ENCODE results near the gene S100A1. TPM values are rescaled to one million over a fixed set of nuclear protein-coding genes. Genes with fewer than 3 reads are reported as not detected.
"Not testable (repeated sequence)": the region's sequence is repeated elsewhere in the genome, so short reads cannot be mapped to it uniquely, and the experiment has no call there.

Gene S100A1
- total RNA-seq, 1 donor from 2014 or later = 1.7 TPM

- ATAC-seq (no peak), DNase-seq (ENCODE audit: low spot score) (no peak)
Observed at GRCh38 chr1:153651771-153652170, 23.5 kb downstream of the S100A1 start.

- ATAC-seq (no peak), DNase-seq (ENCODE audit: low spot score) (no peak)
Observed at GRCh38 chr1:153652805-153653500, 24.7 kb downstream of the S100A1 start.

GRCh38 chr1:153655333-153655732, 27.1 kb downstream of the S100A1 start:
- DNase-seq (ENCODE audit: low spot score) = no peak
- no peak for ATAC-seq

GRCh38 chr1:153658400-153659174, 30.4 kb downstream of the S100A1 start, which contains the start of gene SNAPIN:
SNAPIN (plus strand) TSS chr1:153658703; CDS start chr1:153658744, 41 bp downstream.
- DNase-seq (ENCODE audit: low spot score) = peak; percentile 93
- peak; percentile 97 for ATAC-seq

- ATAC-seq = no peak
Observed at GRCh38 chr1:153659175-153659534, 30.9 kb downstream of the S100A1 start.

DNA sequence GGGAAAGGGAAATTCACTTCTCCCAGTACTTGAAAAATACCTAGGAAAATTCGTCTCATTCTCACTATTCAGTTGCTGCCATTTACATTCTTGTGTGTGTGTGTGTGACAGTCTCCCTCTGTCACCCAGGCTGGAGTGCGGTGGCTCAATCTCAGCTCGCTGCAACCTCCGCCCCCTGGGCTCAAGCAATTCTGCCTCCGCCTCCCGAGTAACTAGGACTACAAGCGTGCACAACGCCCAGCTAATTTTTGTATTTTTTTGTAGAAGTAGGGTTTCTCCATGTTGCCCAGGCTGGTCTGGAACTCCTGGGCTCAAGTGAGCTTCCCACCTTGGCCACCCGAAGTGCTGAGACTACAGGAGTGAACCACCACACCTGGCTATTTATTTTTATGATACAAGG, 31.4 kb downstream of the S100A1 start:
- ATAC-seq (no peak), DNase-seq (ENCODE audit: low spot score) (no peak)

More at GRCh38 chr1:153659175-153659534, 30.9 kb downstream of the S100A1 start:
- DNase-seq (ENCODE audit: low spot score) = no peak

- DNase-seq (ENCODE audit: low spot score) = no peak
- ATAC-seq = no peak
Observed at GRCh38 chr1:153661111-153661708, 33.0 kb downstream of the S100A1 start.

DNA sequence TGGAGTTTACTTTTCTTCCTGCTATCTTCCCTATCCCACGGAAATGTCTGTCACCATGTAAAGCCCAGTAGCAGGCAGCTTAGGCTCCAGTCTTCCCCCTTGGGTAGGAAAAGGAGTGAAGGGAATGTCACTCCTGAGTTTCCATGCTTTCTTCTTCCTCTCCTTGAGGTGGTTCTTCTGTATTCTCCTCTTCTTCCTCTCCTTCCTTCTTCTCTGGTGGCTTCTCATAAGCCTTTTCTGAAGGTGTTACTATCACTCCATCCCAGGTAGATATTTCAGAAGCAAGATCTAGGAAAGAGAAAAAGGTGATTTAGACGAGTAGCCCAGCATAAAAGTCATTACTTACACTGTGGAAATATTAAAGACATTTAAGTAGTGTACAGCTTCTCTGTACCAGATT, 34.0 kb downstream of the S100A1 start:
- no peak for ATAC-seq
- no peak for DNase-seq (ENCODE audit: low spot score)

DNA sequence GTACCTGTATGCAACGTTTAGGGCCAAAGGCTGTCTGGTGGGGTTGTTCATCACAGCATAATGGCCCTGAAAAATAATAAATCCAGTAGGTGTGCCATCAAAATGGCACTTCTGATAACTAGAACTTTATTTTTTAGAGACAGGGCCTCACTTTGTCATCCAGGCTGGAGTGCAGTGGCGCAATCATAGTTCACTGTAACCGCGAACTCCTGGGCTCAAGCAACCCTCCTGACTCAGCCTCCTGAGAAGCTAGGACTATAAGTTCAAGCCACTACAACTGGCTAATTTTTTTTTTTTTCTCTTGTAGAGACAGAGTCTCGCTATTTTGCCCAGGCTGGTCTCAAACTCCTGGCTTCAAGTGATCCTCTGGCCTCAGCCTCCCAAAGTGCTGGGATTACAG, 35.0 kb downstream of the S100A1 start:
- DNase-seq (ENCODE audit: low spot score) = no peak
- ATAC-seq = no peak

- ATAC-seq (no peak), DNase-seq (ENCODE audit: low spot score) (no peak)
Observed at GRCh38 chr1:153667439-153667838, 39.2 kb downstream of the S100A1 start.

GRCh38 chr1:153668672-153669071, 40.4 kb downstream of the S100A1 start:
- not testable (repeated sequence) for DNase-seq (ENCODE audit: low spot score); ATAC-seq

GRCh38 chr1:153669606-153670005, 41.4 kb downstream of the S100A1 start:
- DNase-seq (ENCODE audit: low spot score) = no peak
- no peak for ATAC-seq

GRCh38 chr1:153670257-153670858, 42.1 kb downstream of the S100A1 start:
- DNase-seq (ENCODE audit: low spot score) = no peak

DNA sequence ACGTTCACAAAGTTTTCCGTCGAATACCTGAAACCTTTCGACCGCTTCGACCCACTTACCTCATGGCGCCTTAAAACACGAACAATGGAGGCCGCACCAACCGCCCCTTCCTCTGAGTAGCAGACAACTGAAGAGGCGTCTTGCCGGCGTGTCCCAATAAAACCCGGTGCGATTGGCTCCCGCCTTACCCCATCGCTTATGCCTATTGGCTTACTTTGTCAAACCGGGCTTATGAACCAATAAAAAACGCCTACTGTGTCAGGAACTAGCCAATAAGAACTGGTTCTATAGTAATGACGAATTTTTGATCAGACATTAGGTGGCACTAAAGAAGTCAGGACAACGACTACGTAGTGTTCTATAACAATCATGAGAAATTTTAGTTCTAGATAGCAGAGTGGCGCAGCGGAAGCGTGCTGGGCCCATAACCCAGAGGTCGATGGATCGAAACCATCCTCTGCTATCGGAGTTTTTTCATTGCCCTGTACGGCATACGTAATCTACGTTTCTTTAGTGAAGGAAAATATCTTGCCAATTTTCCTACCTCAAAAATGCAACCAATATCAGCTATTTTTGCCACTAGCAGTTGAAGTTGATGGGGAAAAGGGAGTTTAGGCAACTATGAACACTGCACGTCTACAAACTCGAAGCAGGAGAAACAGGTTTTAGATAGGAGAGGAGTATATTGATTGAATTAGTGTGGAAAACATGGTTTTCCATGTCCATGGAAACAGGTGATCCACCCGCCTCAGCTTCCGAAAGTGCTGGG, 42.8 kb downstream of the S100A1 start, which contains the start of gene ILF2:
Gene ILF2, minus strand, starts transcription at position 135 of the 769 bp plus-strand sequence. Its CDS starts 71 bp downstream, at position 64.
- peak; percentile 91 for ATAC-seq
- DNase-seq (ENCODE audit: low spot score) = peak; percentile 97

More at GRCh38 chr1:153670257-153670858, 42.1 kb downstream of the S100A1 start:
- peak; percentile 35 for ATAC-seq

- not testable (repeated sequence) for ATAC-seq; DNase-seq (ENCODE audit: low spot score)
Observed at GRCh38 chr1:153671628-153672353, 43.6 kb downstream of the S100A1 start.

- DNase-seq (ENCODE audit: low spot score) = no peak
- no peak for ATAC-seq
Observed at GRCh38 chr1:153673511-153673910, 45.3 kb downstream of the S100A1 start.

DNA sequence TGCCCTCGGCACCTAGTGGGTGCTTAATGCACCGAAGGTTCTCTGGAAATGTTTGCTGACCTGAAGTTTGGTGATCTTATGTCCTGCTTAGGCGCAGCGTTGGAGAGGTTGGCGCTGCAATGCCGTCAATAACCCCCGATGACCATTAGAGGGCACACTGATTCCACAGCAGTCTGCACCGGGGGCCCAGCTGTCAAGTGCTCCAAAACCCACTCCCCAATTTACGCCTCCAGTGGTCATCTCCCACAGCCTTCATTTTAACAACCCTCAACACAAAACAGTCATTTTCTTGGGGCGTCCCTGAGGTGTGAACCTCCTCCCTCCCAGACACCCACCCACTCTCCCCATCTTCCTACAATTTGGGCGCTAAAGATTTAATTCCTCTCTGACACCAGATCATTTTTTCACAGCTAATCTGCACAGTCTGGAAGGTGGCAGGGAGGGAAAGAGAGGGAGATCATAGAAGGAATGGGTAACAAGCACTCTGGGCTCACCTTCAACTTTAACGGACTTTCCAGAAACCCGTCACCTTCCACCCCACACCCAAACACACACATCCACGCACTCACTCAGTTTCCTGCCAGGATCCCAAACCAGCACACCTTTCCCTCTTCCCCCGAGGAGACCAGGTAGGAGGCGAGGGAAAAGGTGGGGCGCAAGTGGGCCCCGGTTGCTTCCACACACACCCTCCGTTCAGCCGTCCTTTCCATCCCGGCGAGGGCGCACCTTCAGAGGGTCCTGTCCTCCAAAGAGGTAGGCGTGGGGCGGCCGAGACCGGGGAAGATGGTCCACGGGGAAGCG, 49.7 kb downstream of the S100A1 start:
- peak; percentile 60 for DNase-seq (ENCODE audit: low spot score)

GRCh38 chr1:153678519-153679336, 50.5 kb downstream of the S100A1 start, which contains the start of gene NPR1:
NPR1 (plus strand) TSS chr1:153678688; CDS start chr1:153679109, 421 bp downstream.
- DNase-seq (ENCODE audit: low spot score) (peak; percentile 55), ATAC-seq (peak; percentile 74)

More for the DNA sequence above, 49.7 kb downstream of the S100A1 start:
- peak; percentile 85 for ATAC-seq

Measured in left lobe of liver (tissue), 2 donors.